HEK293 (cell line): ENCODE measurements around the gene HOGA1.
A peak's percentile ranks its signal among the peaks of the same experiment; 100 is the strongest.

Experiments
- AEBP2 ChIP-seq: fragments of 450-650 bp; formaldehyde crosslinking; IDR thresholded peaks from 2 replicates; pipeline ENCODE4 v1.5.1; 2016; ENCODE audit warnings: missing biosample characterization, missing genetic modification characterization, borderline replicate concordance
- BCL6B ChIP-seq: fragments of 450-650 bp; formaldehyde crosslinking; IDR thresholded peaks from 2 replicates; pipeline ENCODE4 v1.5.1; 2017; ENCODE audit warnings: missing biosample characterization, missing genetic modification characterization
- EGR2 ChIP-seq: fragments of 450-650 bp; formaldehyde crosslinking; IDR thresholded peaks from 2 replicates; pipeline ENCODE4 v1.5.1; 2016; ENCODE audit warnings: low read depth, missing biosample characterization, missing genetic modification characterization
- GLIS1 ChIP-seq: fragments of 450-650 bp; formaldehyde crosslinking; IDR thresholded peaks from 2 replicates; pipeline ENCODE4 v1.5.1; 2016; ENCODE audit warnings: missing biosample characterization, missing genetic modification characterization
- KLF1 ChIP-seq: fragments of 450-650 bp; formaldehyde crosslinking; IDR thresholded peaks from 2 replicates; pipeline ENCODE4 v1.5.1; 2016; ENCODE audit warnings: missing biosample characterization, missing genetic modification characterization
- PRDM2 ChIP-seq: fragments of 450-650 bp; formaldehyde crosslinking; IDR thresholded peaks from 2 replicates; pipeline ENCODE4 v1.5.1; 2016; ENCODE audit warnings: missing biosample characterization, missing genetic modification characterization, borderline replicate concordance
- REST ChIP-seq: fragments of 450-650 bp; formaldehyde crosslinking; IDR thresholded peaks from 2 replicates; pipeline ENCODE4 v1.5.1; 2016; ENCODE audit warnings: missing biosample characterization, missing genetic modification characterization
- SETDB1 ChIP-seq: IDR thresholded peaks from one replicate; pipeline ENCODE4 v1.6.1; 2017; ENCODE audit warnings: mild to moderate bottlenecking, low read length, moderate library complexity, mixed read lengths; ENCODE audit not compliant: insufficient read length
- TCF7L2 ChIP-seq: IDR thresholded peaks from 2 replicates; pipeline ENCODE4 v1.6.1; 2011; ENCODE audit warnings: low read depth, mild to moderate bottlenecking, inconsistent platforms, low read length, moderate library complexity, borderline replicate concordance
- TRIM28 ChIP-seq: IDR thresholded peaks from 2 replicates; pipeline ENCODE4 v1.6.1; 2011; ENCODE audit warnings: low read length, control low read depth, borderline replicate concordance
- ZNF280C ChIP-seq: fragments of 450-650 bp; formaldehyde crosslinking; IDR thresholded peaks from 2 replicates; pipeline ENCODE4 v1.5.1; 2016; ENCODE audit warnings: missing biosample characterization, missing genetic modification characterization
- ZNF354C ChIP-seq: fragments of 450-650 bp; formaldehyde crosslinking; IDR thresholded peaks from 2 replicates; pipeline ENCODE4 v1.5.1; 2016; ENCODE audit warnings: missing biosample characterization, missing genetic modification characterization, low read depth, borderline replicate concordance
- ZNF394 ChIP-seq: fragments of 450-650 bp; formaldehyde crosslinking; IDR thresholded peaks from 2 replicates; pipeline ENCODE4 v1.5.1; 2016; ENCODE audit warnings: missing biosample characterization, missing genetic modification characterization, mild to moderate bottlenecking, moderate library complexity, borderline replicate concordance
- ZNF518A ChIP-seq: fragments of 450-650 bp; formaldehyde crosslinking; conservative IDR thresholded peaks from 2 replicates; pipeline ENCODE4 v1.5.1; 2016; ENCODE audit warnings: low read depth, missing biosample characterization, missing genetic modification characterization
- ZNF529 ChIP-seq: fragments of 450-650 bp; formaldehyde crosslinking; IDR thresholded peaks from 2 replicates; pipeline ENCODE4 v1.5.1; 2017; ENCODE audit warnings: missing genetic modification characterization, missing biosample characterization; ENCODE audit not compliant: insufficient replicate concordance
- ZNF561 ChIP-seq: fragments of 450-650 bp; IDR thresholded peaks from 2 replicates; pipeline ENCODE4 v1.5.1; 2018; ENCODE audit warnings: missing biosample characterization, missing genetic modification characterization, borderline replicate concordance
- ZNF600 ChIP-seq: fragments of 450-650 bp; formaldehyde crosslinking; IDR thresholded peaks from 2 replicates; pipeline ENCODE4 v1.5.1; 2016; ENCODE audit warnings: missing biosample characterization, missing genetic modification characterization
- ZNF623 ChIP-seq: fragments of 450-650 bp; formaldehyde crosslinking; IDR thresholded peaks from 2 replicates; pipeline ENCODE4 v1.5.1; 2016; ENCODE audit warnings: missing biosample characterization, missing genetic modification characterization
- ZNF701 ChIP-seq: fragments of 450-650 bp; formaldehyde crosslinking; IDR thresholded peaks from 2 replicates; pipeline ENCODE4 v1.5.1; 2016; ENCODE audit warnings: missing biosample characterization, missing genetic modification characterization

The HOGA1 gene

GRCh38 chr10:97543025-97543546, 41.1 kb upstream of the HOGA1 start (continued):
- TF ChIP-seq REST (tag by site-specific recombination) (no peak), ZNF354C (tag by site-specific recombination) (no peak), ZNF518A (tag by site-specific recombination) (no peak), AEBP2 (tag by site-specific recombination) (no peak), ZNF623 (no peak), ZNF394 (tag by site-specific recombination) (no peak), ZNF280C (tag by site-specific recombination) (no peak), TRIM28 (no peak), ZNF561 (tag by site-specific recombination) (no peak), EGR2 (tag by site-specific recombination) (peak; percentile 36; the same call in 1 of the 2 replicates), GLIS1 (tag by site-specific recombination) (no peak), TCF7L2 (no peak), BCL6B (tag by site-specific recombination) (no peak), ZNF600 (tag by site-specific recombination) (peak; percentile 97), PRDM2 (no peak), ZNF701 (tag by site-specific recombination) (no peak), KLF1 (tag by site-specific recombination) (no peak), ZNF529 (no peak), SETDB1 (no peak)
